ENCODE results near the gene CD55. TPM values are rescaled to one million over a fixed set of nuclear protein-coding genes. Genes with fewer than 3 reads are reported as not detected.

CD55 gene
- total and polyA plus RNA-seq, 3 experiments from 2014 or later = 61.1 to 94.6 (median 85.2) TPM

DNA sequence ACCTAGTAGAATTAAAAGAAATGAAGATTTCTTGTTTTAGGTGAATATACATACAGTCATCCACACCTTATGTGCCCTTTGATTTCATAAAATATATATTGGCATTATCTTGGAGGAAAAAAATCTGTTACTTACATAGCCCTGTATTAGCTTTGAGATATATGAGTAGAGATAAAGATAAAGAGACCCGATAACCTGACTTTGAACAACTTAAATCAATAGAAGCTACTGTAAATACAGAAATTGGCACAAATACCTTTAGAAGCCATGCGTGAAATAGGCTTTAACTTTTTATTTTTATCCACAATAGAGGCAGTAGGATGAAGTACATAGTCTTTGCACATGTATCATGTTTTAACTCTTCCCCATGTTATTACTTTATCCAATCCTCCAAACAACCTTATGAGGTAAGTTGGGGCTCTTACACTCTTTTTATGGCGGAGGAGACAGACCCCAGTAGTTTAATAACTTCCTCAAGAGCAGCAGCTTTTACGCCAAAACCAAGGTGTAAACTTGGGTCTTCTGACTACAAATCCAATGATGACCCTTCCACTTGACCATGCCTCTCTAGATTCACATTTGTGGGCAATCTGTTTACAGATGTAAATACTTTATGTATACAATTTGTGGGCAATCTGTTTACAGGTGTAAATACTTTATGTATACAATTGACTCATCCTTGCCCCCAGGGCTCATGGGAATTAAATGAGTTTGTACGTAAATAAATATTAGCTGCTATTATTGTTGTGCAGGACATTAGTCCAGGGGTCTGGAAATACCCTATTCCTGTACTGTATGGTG lies 2.1 kb downstream of the CD55 start:
- H3K4me3 Mint-ChIP-seq = peak overlapping the region; percentile 30 to 77 (median 65)
- Histone ChIP-seq H3K27me3 (ENCODE audit: insufficient read depth, low read length, poor library complexity, severe bottlenecking) (no peaks in the 10 kb centered on the region), H3K27ac (ENCODE audit: low read depth, low read length) (peak overlapping the region; percentile 0), H3K36me3 (ENCODE audit: insufficient read depth, low read length) (peaks cover 39% of the 10 kb centered on the region), H3K4me1 (ENCODE audit: insufficient read depth, low read length) (peaks cover 43% of the 10 kb centered on the region), H3K4me3 (ENCODE audit: low read length) (peak overlapping the region; percentile 47), H3K9me3 (ENCODE audit: low read length) (no peaks in the 10 kb centered on the region)
- peaks cover 42 to 76% (median 69%) of the 10 kb centered on the region in 3 donors for H3K4me1 Mint-ChIP-seq
- peaks cover 0 to 5% of the 10 kb centered on the region in 2 donors for H3K27me3 Mint-ChIP-seq
- H3K36me3 Mint-ChIP-seq = peaks cover 23 to 62% (median 30%) of the 10 kb centered on the region in 3 donors
- ChIA-PET POLR2A (interaction anchor here (2.5 kb wide), 1 partner anchor 13 kb away, joined by 30 read pairs; no protein-coding TSS in a partner anchor), CTCF (interaction anchor here (4.3 kb wide), 1 partner anchor 82 kb away, joined by 17 read pairs; no protein-coding TSS in a partner anchor)
- DNase-seq = no peak
- H3K27ac Mint-ChIP-seq = peak overlapping the region in 5 of 8 donors; percentile 15 to 68 (median 20)
- peaks cover 0 to 3% (median 0%) of the 10 kb centered on the region in 5 donors for H3K9me3 Mint-ChIP-seq

DNA sequence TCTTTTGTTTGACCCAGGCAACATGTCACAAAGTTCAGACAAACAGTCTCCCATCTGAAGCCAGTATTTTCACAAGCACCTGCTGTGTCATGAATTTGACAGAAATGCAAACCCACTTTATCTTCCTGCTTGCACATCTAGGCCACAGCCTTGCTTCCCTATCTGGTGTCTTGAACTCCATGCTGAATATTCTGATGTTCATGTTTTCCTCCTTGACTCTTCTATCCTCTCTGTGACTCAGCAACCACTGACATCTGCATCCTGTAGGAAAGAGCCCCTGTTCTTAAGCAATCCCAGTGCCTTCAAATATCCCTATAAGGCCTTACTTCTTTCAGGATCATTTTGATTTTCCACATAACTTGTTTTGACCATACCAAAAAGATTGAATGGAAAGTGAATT lies 6.5 kb downstream of the CD55 start:
- peaks cover 27 to 84% (median 51%) of the 10 kb centered on the region in 3 donors for H3K36me3 Mint-ChIP-seq
- peaks cover 0 to 1% (median under 1%) of the 10 kb centered on the region in 5 donors for H3K9me3 Mint-ChIP-seq
- no peak for DNase-seq
- H3K4me1 ChIP-seq (ENCODE audit: insufficient read depth, low read length) = peaks cover 26% of the 10 kb centered on the region
- peaks cover 32 to 72% (median 60%) of the 10 kb centered on the region in 3 donors for H3K4me1 Mint-ChIP-seq
- no peak overlapping the region for H3K4me3 Mint-ChIP-seq
- peak overlapping the region in 2 of 8 donors; percentile 12 to 30 for H3K27ac Mint-ChIP-seq
- H3K4me3 ChIP-seq (ENCODE audit: low read length) = no peak overlapping the region
- H3K9me3 ChIP-seq (ENCODE audit: low read length) = no peaks in the 10 kb centered on the region
- H3K27me3 Mint-ChIP-seq = no peaks in the 10 kb centered on the region
- H3K36me3 ChIP-seq (ENCODE audit: insufficient read depth, low read length) = peaks cover 57% of the 10 kb centered on the region
- POLR2A ChIA-PET = no interaction called here
- H3K27me3 ChIP-seq (ENCODE audit: insufficient read depth, low read length, poor library complexity, severe bottlenecking) = no peaks in the 10 kb centered on the region
- no peak overlapping the region for H3K27ac ChIP-seq (ENCODE audit: low read depth, low read length)
- CTCF ChIA-PET = no interaction called here

DNA sequence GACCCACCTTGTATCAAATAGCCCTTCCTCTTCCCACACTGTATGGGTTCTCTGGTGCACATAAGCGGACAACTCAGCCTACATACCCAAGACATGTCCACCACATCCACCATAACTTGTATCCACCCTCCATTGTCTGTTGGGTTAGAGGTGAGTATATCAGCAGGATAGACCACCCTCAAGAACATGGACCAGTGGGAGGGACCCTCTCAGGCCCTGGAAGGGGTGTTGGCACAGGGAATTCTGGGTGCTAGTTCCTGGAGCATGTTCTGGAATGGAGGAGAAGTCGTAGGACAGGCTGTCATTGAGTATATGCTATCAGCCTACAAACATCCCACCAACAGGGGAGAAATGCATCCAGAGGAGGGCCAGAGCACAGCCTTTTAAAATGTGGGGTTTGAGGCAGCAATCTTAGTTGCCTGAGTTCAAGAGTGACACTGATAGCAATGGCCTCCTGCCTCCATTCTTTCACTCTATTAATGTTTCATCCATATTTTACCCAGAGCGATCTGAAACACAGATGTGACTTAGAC lies 7.5 kb downstream of the CD55 start:
- POLR2A ChIA-PET = no interaction called here
- H3K27me3 ChIP-seq (ENCODE audit: insufficient read depth, low read length, poor library complexity, severe bottlenecking) = no peaks in the 10 kb centered on the region
- Mint-ChIP-seq H3K4me3 (peak overlapping the region in 1 of 7 donors; percentile 25), H3K9me3 (peaks cover 5 to 11% (median 9%) of the 10 kb centered on the region in 5 donors), H3K4me1 (peaks cover 33 to 72% (median 55%) of the 10 kb centered on the region in 3 donors), H3K27ac (peak overlapping the region in 4 of 8 donors; percentile 3 to 45 (median 24)), H3K27me3 (peaks cover 0 to 1% of the 10 kb centered on the region in 2 donors), H3K36me3 (peaks cover 37 to 84% (median 58%) of the 10 kb centered on the region in 3 donors)
- H3K36me3 ChIP-seq (ENCODE audit: insufficient read depth, low read length) = peaks cover 56% of the 10 kb centered on the region
- CTCF ChIA-PET = interaction anchor here (1.1 kb wide), 1 partner anchor 8 kb away, joined by 3 read pairs; the partner anchor contains the start of gene CD55
- peaks cover under 1% of the 10 kb centered on the region for H3K9me3 ChIP-seq (ENCODE audit: low read length)
- H3K4me3 ChIP-seq (ENCODE audit: low read length) = no peak overlapping the region
- H3K27ac ChIP-seq (ENCODE audit: low read depth, low read length) = no peak overlapping the region
- DNase-seq = no peak
- peaks cover 18% of the 10 kb centered on the region for H3K4me1 ChIP-seq (ENCODE audit: insufficient read depth, low read length)

DNA sequence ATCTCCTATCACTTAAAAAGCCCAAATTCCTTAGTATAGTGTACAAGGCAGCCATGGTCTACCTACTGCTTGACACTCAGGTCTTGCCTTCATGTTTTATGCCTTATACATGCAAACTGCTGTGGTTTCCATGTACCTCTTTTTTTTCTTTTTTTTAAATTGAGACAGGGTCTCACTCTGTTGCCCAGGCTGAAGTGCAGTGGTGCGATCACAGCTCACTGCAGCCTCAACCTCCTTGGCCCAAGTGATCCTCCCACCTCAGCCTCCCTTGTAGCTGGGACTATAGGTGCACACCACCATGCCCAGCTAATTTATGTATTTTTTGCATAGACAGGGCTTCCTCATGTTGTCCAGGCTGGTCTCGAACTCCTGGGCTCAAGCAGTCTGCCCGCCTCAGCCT lies 8.0 kb downstream of the CD55 start:
- H3K27me3 Mint-ChIP-seq = peaks cover 0 to 1% of the 10 kb centered on the region in 2 donors
- Histone ChIP-seq H3K27me3 (ENCODE audit: insufficient read depth, low read length, poor library complexity, severe bottlenecking) (no peaks in the 10 kb centered on the region), H3K36me3 (ENCODE audit: insufficient read depth, low read length) (peaks cover 53% of the 10 kb centered on the region)

DNA sequence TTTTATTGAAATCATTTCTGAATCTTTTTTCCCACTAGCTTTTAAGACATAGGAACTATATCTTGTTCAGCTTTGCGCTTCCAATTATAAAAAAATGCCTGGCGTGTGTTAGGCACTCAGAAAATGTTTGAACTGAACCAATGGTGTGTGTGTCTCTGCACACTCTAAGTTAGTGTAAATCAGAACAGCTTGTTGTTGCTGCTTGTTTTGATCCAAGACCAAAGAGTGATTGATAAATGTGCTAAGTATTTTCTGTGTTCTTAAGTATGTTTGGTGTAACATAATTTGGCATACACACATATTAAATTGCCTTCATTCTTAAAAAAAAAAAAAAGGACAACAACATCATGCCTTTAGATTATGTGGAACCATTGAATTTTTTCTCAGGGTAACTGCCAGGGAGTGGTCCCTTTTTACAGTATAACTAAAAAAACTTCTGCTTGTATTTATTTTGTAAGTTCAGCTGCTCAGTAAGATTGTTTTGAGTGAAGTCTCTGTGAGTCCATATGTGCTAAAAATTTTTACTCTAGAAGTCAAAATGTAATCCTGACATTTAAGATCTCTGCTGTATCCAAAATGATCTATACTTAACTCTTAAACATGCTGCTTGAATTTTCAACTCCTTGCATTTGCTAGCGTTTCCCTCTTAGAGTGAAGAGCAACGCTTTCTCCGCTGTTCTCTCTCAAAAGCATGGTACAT lies 8.7 kb downstream of the CD55 start:
- DNase-seq = no peak
- ChIA-PET CTCF (interaction anchor here (1.1 kb wide), 1 partner anchor 9 kb away, joined by 3 read pairs; the partner anchor contains the start of gene CD55), POLR2A (interaction anchor here (1.4 kb wide), 1 partner anchor 9 kb away, joined by 5 read pairs; the partner anchor contains the start of gene CD55)
- no peak overlapping the region for H3K4me3 ChIP-seq (ENCODE audit: low read length)
- H3K9me3 Mint-ChIP-seq = peaks cover 9 to 16% (median 14%) of the 10 kb centered on the region in 5 donors
- H3K4me3 Mint-ChIP-seq = no peak overlapping the region
- peaks cover 44 to 80% (median 58%) of the 10 kb centered on the region in 3 donors for H3K36me3 Mint-ChIP-seq
- peaks cover 14% of the 10 kb centered on the region for H3K4me1 ChIP-seq (ENCODE audit: insufficient read depth, low read length)
- H3K27ac ChIP-seq (ENCODE audit: low read depth, low read length) = no peak overlapping the region
- peak overlapping the region in 2 of 8 donors; percentile 41 to 54 for H3K27ac Mint-ChIP-seq
- H3K9me3 ChIP-seq (ENCODE audit: low read length) = peaks cover 4% of the 10 kb centered on the region
- no peaks in the 10 kb centered on the region for H3K27me3 ChIP-seq (ENCODE audit: insufficient read depth, low read length, poor library complexity, severe bottlenecking)
- H3K4me1 Mint-ChIP-seq = peaks cover 40 to 77% (median 60%) of the 10 kb centered on the region in 3 donors
- peaks cover 53% of the 10 kb centered on the region for H3K36me3 ChIP-seq (ENCODE audit: insufficient read depth, low read length)
- H3K27me3 Mint-ChIP-seq = peaks cover 0 to 1% of the 10 kb centered on the region in 2 donors

More for the DNA sequence above, 8.0 kb downstream of the CD55 start:
- H3K36me3 Mint-ChIP-seq = peaks cover 42 to 83% (median 57%) of the 10 kb centered on the region in 3 donors
- ChIA-PET CTCF (interaction anchor here (1.1 kb wide), 1 partner anchor 8 kb away, joined by 3 read pairs; the partner anchor contains the start of gene CD55), POLR2A (interaction anchor here (1.4 kb wide), 1 partner anchor 8 kb away, joined by 5 read pairs; the partner anchor contains the start of gene CD55)
- peaks cover 7 to 15% (median 13%) of the 10 kb centered on the region in 5 donors for H3K9me3 Mint-ChIP-seq
- H3K27ac Mint-ChIP-seq = peak overlapping the region in 4 of 8 donors; percentile 6 to 54 (median 36)
- no peak overlapping the region for H3K27ac ChIP-seq (ENCODE audit: low read depth, low read length)
- DNase-seq = no peak
- H3K4me3 ChIP-seq (ENCODE audit: low read length) = no peak overlapping the region
- H3K4me3 Mint-ChIP-seq = no peak overlapping the region
- peaks cover 13% of the 10 kb centered on the region for H3K4me1 ChIP-seq (ENCODE audit: insufficient read depth, low read length)
- peaks cover 4% of the 10 kb centered on the region for H3K9me3 ChIP-seq (ENCODE audit: low read length)
- H3K4me1 Mint-ChIP-seq = peaks cover 33 to 72% (median 55%) of the 10 kb centered on the region in 3 donors

DNA sequence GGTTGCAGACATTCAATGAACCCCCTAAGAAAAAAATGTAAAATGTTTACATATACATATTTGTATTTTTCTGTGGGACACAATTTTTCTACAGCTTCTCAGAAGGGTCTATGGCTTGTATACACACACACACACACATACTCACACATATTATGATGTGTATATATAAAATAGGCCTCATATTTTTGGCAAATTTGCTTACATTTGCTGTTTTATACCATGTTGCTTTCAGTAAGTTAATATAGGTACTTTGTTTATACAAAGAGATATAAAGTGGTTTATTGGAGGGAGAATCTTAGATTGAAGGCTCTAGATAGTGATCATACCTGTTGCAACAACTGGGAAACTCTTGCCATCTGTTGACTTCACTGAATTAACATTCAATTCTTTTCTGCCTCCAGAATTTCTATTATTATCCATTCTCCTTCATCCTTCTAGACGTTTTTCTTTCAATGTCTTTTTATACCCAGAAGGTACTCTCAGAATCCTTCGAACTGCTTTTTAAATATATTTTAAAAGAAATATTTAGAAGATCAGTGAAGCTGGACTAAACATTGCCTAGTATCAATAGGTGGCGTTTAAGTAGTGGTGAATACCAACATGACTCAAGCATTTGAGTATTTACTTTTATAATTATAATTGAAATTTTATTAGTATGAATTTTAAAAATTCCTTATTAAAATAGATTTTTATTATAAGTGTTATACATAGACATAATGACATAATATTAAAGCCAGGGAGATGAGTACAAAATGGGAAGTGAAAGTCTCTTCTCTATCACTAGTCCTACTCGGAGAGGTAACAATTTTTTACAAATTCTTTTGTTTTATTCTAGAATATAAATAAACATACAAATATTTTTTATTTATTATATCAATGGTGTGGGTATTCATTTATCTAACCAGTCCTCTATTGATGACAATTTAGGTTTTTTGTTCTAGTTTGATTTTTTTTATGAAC lies 10.2 kb downstream of the CD55 start:
- no peak overlapping the region for H3K27ac ChIP-seq (ENCODE audit: low read depth, low read length)
- Mint-ChIP-seq H3K27ac (no peak overlapping the region), H3K4me3 (no peak overlapping the region), H3K9me3 (peaks cover 9 to 16% (median 14%) of the 10 kb centered on the region in 5 donors), H3K36me3 (peaks cover 40 to 72% (median 52%) of the 10 kb centered on the region in 3 donors), H3K4me1 (peaks cover 50 to 81% (median 66%) of the 10 kb centered on the region in 3 donors), H3K27me3 (peaks cover 0 to 1% of the 10 kb centered on the region in 2 donors)
- CTCF ChIA-PET = no interaction called here
- peaks cover 41% of the 10 kb centered on the region for H3K36me3 ChIP-seq (ENCODE audit: insufficient read depth, low read length)
- no peak for DNase-seq
- peaks cover 27% of the 10 kb centered on the region for H3K4me1 ChIP-seq (ENCODE audit: insufficient read depth, low read length)
- POLR2A ChIA-PET = interaction anchor here (1.3 kb wide), 1 partner anchor 10 kb away, joined by 4 read pairs; the partner anchor contains the start of gene CD55
- H3K9me3 ChIP-seq (ENCODE audit: low read length) = peaks cover 4% of the 10 kb centered on the region
- H3K27me3 ChIP-seq (ENCODE audit: insufficient read depth, low read length, poor library complexity, severe bottlenecking) = no peaks in the 10 kb centered on the region
- H3K4me3 ChIP-seq (ENCODE audit: low read length) = no peak overlapping the region
